GM21515 (cell line): ENCODE measurements around the gene HYAL4.
"Not testable (repeated sequence)": the region's sequence is repeated elsewhere in the genome, so short reads cannot be mapped to it uniquely, and the experiment has no call there.

ENCODE experiments used
- ATAC-seq: cut with Tn5 transposase; IDR thresholded peaks from one replicate; pipeline ENCODE4 v1.9.1; 2021; ENCODE audit not compliant: unreplicated experiment

HYAL4 gene

DNA sequence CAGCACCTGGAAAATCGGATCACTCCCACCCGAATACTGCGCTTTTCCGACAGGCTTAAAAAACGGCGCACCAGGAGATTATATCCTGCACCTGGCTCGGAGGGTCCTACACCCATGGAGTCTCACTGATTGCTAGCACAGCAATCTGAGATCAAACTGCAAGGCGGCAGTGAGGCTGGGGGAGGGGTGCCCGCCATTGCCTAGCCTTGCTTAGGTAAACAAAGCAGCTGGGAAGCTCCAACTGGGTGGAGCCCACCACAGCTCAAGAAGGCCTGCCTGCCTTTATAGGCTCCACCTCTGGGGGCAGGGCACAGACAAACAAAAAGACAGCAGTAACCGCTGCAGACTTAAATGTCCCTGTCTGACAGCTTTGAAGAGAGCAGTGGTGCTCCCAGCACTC, 49.8 kb downstream of the HYAL4 start:
- not testable (repeated sequence) for ATAC-seq

DNA sequence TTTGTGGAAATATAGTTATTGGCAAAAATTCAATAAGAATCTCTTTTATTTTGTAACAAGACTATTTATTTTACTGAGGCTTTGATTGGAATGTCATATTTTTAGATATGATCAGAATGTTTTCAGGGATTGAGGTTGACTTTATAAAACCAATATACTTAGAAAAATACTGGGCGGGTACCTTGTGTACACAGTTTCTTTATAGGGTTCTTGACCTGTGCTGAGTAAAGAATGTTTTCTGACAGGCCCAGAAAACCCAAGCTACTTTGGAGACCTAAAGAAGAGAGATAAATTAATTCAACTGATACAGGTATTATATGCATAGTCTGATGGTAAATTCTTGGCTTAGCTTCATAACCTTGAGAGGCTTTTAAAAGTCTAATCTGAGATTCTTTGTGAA, 56.1 kb downstream of the HYAL4 start:
- ATAC-seq, result no peak

GRCh38 chr7:123905714-123906113, 60.7 kb downstream of the HYAL4 start:
- no peak for ATAC-seq

GRCh38 chr7:123916240-123916724, 71.3 kb downstream of the HYAL4 start:
- no peak for ATAC-seq

DNA sequence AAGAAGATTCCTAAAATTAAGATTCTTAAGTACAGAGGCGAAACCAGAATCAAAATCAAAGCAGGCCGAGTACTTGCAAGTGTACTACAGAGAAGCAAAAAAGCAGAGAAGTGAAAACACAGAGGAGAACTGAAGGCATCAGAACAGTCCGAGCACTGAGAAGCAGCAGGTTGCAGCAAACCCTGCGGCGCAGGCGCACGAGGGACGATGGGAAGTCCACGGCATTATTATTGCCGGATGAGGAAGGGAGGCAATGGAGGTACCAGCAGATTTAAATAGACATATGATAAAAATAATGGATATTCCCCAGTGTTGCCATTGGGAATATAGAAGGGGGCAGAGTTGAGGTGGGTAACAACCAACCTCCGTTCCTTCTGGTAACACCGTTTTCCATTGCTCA, 72.9 kb downstream of the HYAL4 start:
- ATAC-seq, result no peak

DNA sequence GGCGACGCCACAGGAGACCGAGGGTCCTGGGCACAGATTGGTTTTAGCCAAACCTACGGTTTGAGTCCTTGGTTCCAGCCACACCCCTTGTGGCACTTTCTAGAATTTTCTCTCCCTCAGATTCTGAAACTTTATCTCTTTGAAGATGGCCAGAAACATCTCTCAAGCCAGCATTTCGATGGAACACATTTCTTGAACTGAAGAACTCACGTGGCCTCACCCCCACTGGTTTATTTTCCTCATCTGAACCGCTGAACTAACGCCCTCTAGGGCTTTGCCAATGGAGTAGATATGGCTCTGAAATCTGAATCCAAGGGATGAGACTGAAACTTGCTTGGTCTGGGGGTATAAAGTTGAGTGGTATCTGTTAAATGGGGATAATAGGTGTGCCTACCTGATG, 73.3 kb downstream of the HYAL4 start:
- no peak for ATAC-seq

DNA sequence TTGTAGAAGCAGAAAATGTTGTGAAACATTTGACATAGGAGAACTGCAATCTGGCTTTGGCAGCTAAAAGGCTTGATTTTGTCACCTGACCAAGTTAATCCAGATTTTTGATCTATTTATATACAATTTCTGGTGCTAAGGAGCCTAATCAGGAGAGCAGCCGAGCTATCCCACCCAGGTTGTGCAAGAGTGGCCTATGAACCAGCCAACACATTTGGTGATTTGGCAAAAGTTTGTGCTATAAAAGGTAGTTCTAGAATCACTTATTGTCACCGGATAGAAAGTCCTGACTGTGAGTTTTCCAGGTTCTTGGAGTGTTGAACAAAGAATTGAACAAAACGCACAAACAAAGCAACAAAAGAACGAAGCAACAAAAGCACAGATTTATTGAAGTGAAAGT, 78.6 kb downstream of the HYAL4 start:
- no peak for ATAC-seq

- ATAC-seq, result no peak
Measured at GRCh38 chr7:123924941-123925340, 80.0 kb downstream of the HYAL4 start, which contains the start of gene SPAM1. Gene SPAM1, plus strand, starts transcription at chr7:123925241. Its CDS starts 28,330 bp downstream, at chr7:123953571.
